Stimulated activated CD8-positive, alpha-beta memory T cell treated with anti-CD3 and anti-CD28 coated beads, Interleukin-4, amount 100 ng/mL, for 1 hour (primary cell): ENCODE data around the gene NCR2.

Experiments
- DNase-seq, 2 donors: peaks; one replicate each; pipeline ENCODE4 v3.0.0-alpha.2; 2020; ENCODE audit warnings: low read depth in 2 of 2, low spot score in 1 of 2

Gene NCR2

DNA sequence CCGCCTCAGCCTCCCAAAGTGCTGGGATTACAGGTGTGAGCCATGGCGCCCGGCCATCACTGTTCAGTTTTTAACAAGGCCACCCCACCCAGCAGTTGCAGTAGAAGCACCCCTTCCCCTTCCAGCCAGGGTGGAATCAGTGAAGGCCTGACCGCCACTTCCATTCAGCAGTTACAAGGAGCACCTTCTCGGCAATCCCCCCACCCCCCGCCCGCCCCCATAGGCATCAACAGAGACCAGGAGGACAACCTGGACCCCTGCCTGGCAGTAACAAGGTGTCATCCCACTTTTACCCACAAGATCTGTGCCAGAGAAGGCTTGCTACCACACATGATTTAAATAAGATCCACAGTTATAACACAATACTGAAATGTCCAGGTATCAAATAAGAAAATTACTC, 23.1 kb downstream of the NCR2 start:
- DNase-seq = no peak

- DNase-seq = no peak
These were observed 24.4 kb downstream of the NCR2 start for GRCh38 chr6:41359617-41360313.

- DNase-seq = no peak
These were observed 24.9 kb downstream of the NCR2 start for GRCh38 chr6:41360314-41360685.

GRCh38 chr6:41366150-41366549, 30.7 kb downstream of the NCR2 start:
- DNase-seq = no peak

DNA sequence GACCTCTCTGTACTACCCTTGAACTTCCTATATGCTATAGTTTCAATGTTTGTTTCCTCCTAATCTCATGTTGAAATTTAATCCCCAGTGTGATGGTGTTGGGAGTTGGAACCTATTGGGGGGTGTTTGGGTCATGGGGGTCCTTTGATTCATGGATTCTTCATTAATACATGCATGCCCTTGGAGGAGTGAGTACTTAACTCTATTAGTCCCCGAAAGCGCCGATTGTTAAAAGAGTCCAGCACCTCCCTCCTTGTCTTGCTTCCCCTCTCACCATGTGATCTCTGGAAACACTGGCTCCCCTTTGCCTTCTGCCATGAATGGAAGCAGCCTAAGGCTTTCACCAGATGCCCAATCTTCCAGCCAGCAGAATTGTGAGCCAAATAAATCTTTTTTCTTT, 31.7 kb downstream of the NCR2 start:
- no peak for DNase-seq

DNA sequence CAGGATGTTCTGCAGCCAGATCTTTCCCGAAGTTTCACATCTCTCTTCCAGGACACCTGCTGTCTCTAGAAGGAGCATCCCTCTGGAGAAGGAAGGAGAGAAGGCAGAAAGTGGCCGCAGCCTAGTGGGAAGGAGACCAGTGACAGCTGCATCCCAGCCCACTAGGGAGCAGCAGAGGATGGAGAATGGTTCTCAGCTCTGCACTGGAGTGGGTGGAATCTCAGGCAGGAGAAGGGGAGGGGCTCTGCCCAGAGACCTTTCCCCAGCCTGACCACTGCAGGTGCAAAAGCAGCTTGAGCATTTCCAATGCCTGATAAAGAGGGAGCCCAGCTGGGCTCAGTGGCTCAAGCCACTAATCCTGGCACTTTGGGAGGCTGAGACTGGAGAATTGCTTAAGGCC, 32.3 kb downstream of the NCR2 start:
- no peak for DNase-seq

GRCh38 chr6:41370488-41371111, 35.2 kb downstream of the NCR2 start:
- no peak for DNase-seq

GRCh38 chr6:41371461-41371991, 36.1 kb downstream of the NCR2 start:
- no peak for DNase-seq

- DNase-seq = no peak
These were observed 36.8 kb downstream of the NCR2 start for GRCh38 chr6:41371992-41372831.

DNA sequence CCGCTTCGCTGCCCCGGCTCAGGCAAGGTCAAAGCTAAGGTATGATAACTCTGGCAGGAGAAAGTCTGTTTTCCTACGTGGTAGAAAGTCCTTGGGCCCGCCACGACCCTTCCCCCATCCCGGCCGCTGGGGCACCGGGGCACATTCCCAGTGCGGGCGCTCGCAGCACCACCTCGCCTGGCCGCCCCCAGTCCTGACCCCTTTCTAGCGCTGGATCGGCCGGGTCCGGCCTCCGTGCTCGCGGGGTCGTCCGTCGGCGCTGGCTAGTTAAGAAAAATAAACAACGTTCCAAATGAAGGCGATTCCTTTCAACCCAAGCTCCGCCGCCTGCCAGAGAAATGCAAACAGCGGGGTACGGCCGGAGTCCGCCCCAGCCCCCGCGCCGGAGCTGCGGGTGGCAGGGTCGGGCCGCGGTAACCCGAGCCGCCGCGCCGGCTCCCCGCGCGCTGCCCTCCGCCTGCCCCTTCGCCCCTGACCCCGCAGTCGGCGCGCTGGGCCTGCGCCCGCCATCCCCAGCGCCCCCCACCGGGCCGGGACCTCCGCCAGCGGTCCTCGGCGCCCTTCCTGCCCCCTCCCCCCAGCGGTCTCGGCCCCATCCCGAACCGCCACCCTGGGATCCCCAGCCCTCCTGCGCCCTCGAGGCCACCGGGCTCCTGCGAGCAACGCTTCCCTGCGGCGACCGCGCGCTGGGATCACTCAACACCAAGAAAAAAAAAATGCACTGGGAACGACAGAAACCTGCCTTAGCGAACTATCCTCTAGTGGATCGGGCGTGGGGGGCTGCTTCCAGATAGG, 37.6 kb downstream of the NCR2 start:
- no peak for DNase-seq

DNA sequence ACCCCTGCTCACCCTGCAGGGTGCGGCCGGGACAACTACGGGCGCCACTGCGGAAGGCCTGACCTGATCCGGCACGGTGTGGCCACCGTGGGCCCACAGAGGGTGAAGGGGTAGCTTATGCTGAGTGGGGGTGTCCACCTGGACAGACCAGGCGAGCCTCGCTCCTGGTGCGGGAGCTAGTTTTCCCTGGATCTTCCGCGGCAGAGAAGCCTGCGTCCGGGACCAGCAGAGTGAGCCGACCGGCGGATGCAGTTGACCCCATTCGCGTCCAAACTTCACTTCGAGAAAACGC, 38.2 kb downstream of the NCR2 start:
- no peak for DNase-seq

DNA sequence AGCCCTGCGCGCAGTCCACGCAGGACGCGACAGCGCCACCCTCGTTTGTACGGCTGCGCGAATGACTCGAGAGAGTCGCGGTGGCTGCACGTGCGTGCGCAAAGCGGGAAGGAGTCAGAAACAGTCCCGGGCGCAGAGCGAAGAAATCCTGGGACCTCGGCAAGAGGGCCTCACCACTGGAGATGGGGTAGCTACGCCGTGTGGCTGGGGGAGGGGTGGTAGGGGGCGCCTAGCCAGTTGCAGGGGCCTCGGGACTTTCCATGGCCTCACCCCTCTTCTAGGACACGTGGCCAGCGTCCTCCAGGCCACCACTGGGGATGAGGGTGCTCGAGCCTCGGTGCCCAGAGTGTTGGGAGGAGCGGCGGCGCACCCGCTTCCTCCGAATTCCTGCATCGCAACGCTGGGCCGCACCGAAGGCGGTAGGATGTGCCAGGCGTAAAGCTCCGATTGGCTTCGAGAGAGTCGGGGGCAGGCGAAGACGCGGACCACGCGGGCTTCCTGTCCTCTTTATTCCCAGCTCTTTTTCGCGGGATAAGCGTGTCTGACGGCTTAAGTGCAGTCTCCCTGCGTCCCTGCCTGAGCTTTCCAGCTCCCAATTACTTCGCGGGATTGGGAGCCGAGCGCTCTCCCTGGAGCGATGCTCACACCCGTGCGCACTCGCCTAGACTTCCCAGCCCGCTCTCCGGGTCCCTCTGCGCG, 38.7 kb downstream of the NCR2 start:
- DNase-seq = no peak

DNA sequence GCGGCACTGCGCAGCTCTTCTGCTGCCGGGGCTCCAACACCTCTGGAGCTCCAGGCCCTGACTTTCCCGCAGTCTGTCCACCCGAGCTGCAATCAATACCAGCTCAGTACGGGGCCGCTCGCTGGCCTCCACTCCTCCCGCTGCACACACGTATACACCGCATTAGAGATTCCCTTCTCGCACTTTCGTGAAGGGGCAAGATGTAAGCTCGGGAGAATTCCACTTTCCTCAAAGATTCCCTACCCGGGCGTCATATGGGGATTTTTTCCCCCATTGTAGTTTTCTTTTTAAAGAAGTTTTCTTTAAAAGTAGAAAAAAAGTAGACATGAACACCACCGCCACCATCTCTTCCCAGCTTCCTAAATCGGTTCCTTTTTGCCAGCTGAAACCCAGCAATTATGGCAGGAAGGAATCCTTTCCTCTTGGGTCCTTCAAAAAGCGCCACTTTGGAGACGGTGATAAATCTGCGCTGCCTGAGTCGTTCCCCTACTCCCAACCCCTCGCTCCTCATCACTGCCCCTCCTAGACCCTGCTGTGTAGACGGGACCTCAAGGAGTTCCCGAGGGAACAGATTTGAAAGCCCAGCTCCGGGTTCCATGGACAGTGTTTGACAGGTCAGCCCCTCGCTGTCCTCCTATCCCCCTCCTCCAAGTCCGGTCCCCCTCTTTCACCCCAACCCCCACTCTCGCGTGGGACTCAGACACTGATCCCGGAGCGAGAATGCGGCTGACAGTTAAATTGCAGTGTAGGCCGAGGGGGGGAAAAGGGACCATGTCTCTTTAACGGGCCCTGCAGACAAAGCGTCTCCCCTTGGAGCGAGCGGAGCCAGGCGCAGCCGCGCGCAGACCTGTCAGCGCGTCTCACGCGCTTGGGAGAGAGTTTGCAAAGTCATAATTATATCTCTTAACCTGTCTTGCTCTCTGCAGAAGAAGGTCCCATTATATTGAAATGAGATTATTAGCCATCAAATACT, 39.5 kb downstream of the NCR2 start:
- DNase-seq = no peak

GRCh38 chr6:41375598-41376151, 40.3 kb downstream of the NCR2 start:
- no peak for DNase-seq

- DNase-seq = no peak
These were observed 40.8 kb downstream of the NCR2 start for GRCh38 chr6:41376176-41376575.

GRCh38 chr6:41377071-41377470, 41.7 kb downstream of the NCR2 start:
- no peak for DNase-seq

DNA sequence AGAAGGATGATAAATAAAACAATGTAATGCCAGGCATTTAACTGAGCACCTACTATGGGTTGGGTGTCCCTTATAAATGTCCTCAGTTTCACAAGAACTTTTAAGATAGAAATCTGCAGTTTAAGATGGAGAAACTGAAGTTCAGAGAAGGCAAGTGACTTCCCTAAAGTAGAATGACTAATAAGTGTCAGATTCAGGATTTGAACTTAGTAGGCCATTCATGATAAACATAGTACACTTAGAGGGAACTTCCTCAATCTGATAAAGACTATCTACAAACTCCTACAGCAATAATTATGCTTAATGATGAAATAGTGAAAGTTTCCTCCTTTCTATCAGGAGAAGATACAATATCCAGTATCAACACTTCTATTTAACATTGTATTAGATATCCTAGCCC, 43.9 kb downstream of the NCR2 start:
- DNase-seq = no peak

- no peak for DNase-seq
These were observed 51.2 kb downstream of the NCR2 start for GRCh38 chr6:41386594-41386993.

DNA sequence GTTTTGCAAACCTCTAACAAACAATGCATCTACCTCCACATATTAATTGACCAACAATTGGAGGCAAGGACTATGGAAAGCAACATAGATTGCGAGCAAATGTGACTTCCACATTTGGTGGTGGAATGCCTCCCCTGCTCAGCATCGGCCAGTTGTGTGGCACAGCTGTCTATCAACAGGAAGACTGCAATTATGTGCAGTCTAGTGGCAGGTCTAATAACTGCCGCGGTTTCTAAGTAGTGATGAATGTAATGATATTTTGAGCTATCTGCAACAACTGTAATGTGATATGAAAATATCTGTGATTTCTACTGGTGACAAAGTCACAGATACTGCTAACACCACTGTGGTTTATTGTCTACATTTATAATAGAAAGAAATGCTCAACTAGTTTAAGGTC, 56.8 kb downstream of the NCR2 start:
- DNase-seq = no peak
